Left renal cortex interstitium (tissue), 4 donors: ENCODE data around the gene UROC1. TPM values are rescaled to one million over a fixed set of nuclear protein-coding genes. Genes with fewer than 3 reads are reported as not detected.

Experiments
- DNase-seq, 4 donors: peaks; one replicate each; pipeline ENCODE4 v3.0.0-alpha.2; 2013; ENCODE audit warnings: low read depth in 4 of 4, low spot score in 2 of 4, missing footprints in 1 of 4
- polyA plus RNA-seq, 4 donors: library from polyadenylated mRNA; unstranded; fragments of 120-200 nt; gene quantifications; one replicate each; pipeline ENCODE4 v1.2.1, GENCODE V29; 2013; ENCODE audit not compliant: insufficient read length in 4 of 4

The UROC1 gene
- polyA plus RNA-seq, 4 donors = 0.13 to 0.27 (median 0.15) TPM

GRCh38 chr3:126448136-126448892 is 69.3 kb downstream of the UROC1 start:
- no peak for DNase-seq

DNA sequence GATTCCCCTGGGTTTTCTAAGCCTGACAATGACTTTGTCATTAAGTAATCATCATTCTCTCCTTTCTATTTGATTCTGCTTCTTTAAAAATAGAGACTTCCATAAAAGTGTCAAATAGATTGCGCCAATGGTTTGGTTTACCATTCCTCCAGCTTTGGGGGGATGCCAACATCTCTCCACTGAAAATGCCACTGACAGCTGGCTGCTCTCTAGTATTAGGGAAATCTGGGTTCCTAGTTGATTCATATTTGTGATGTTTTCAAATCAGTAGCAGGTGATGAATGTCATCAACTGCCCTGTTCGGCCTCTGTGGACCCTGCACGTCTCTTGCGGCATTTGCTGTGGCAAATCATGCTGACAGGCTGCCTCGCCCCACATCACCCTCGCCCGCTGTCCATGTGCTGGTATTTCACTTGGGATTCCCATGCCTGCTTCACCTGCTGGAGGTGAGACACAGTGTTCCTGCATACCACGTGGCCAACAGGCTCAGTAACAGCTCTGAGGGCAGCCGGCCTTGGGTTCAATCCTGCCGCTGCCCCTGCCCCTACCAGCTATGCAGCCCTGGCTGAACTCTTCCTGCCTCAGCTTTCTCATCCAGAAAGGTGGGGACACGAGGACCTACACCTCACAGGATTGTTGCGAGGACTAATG is 70.0 kb downstream of the UROC1 start:
- DNase-seq = no peak

- DNase-seq = no peak
These were observed 70.8 kb downstream of the UROC1 start for GRCh38 chr3:126446791-126447190.

DNA sequence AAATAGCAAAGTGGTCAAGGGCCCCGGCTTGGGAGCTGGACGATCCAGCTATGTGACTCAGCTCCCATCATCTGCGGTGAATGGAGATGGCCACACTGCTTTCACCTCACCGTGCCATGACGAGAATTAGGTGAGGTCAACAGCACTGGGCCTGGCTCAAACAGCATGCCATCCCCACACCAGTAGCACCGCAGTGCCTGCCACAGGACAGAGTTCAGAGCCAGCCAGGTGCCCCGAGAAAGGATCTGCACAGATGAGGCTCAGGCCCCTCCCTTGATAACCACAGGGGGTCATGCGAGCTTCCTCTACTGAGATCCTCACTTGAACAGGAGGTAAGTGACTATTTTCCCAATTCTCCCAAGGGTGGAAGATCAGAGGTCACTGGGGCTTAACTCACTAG is 71.3 kb downstream of the UROC1 start:
- no peak for DNase-seq

GRCh38 chr3:126445506-126445905 is 72.1 kb downstream of the UROC1 start:
- no peak for DNase-seq

DNA sequence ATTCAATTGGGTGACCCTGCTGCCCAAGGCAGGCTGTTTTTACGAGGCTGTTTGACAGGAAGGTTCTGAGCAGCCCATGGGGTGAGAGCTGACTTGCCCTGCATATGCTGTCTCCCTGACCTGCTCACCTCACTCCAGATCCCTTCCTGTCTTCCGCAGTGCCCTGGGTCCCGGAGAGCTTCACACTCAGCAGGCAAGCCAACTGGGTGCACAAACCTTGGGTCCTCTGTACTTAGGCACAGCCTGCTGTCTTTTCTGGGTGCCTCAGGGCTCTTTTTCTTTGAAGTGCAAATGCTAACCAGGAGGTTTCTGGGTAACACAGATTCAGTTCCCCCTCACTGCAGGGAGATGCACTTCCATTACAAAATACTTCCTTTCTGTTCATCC is 74.7 kb downstream of the UROC1 start:
- no peak for DNase-seq

GRCh38 chr3:126442094-126442855 is 75.3 kb downstream of the UROC1 start:
- no peak for DNase-seq

- no peak for DNase-seq
These were observed 76.2 kb downstream of the UROC1 start for GRCh38 chr3:126441256-126441880.

GRCh38 chr3:126440709-126440995 is 76.9 kb downstream of the UROC1 start:
- no peak for DNase-seq

GRCh38 chr3:126439968-126440708 is 77.4 kb downstream of the UROC1 start:
- no peak for DNase-seq

- DNase-seq = no peak
These were observed 78.1 kb downstream of the UROC1 start for GRCh38 chr3:126439346-126439967.

DNA sequence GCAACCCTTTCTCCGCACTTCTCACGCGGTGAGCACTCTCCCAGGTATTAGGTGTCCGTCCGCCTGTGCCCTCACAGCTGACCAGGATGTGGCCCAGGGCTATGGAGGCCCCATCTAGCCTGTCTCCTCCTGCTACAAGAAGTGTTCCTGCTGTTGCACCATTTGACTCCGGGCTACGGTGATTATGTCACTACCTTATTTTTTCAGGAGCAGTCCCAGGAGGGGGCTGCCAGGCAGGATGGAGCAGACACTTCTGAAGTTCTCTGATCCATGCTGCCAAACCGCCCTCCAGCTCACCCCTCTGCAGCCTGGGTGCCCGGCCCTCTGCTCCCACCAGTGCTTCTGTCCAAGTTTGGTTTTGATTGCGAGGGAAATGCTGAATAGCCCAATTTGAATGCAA is 78.8 kb downstream of the UROC1 start:
- DNase-seq = no peak

DNA sequence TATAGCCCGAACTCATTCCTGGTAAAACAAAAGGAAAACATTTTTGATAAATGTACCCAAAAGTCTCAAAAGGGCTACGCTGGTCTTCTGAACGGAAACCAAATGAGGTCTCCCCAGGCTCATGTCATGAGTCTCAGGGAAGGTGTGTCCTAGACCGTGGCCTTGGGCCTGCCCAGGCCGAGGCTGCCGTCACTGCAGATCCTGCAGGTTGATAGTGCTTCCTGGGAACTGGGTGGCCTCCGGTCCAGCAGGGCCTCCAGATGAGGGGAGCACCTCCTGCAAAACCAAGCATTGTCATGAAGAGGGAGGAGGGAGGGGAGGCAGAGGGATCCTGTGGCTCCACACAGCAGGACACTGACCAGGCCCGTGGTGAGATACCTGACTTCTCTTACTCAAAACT is 79.4 kb downstream of the UROC1 start:
- no peak for DNase-seq

GRCh38 chr3:126436826-126437717 is 80.5 kb downstream of the UROC1 start:
- DNase-seq = no peak

GRCh38 chr3:126435456-126436315 is 81.9 kb downstream of the UROC1 start:
- no peak for DNase-seq

DNA sequence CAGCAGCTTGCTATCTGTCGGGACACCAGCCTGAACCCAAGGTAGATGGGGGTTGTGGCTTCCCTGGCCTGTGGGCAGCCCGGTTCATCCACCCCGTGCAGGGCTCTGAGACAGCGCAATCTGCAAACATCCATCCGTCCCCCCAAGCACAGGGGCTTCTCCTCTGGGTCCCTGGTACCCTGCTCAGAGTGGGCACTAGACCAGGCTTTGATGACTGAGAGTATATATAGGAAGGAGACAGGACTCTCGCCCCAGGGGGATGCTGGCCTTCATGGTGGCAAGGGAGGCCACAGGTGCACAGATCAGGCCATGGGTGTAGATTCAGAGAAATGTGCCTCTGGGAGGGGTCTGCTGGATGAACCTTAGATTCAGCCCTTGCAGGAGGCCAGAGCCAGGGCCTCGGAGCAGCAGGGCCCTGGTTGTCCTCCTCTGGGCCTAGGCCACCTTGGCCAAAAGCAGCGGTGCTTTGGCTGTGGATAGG is 82.6 kb downstream of the UROC1 start:
- DNase-seq = no peak

GRCh38 chr3:126434264-126434590 is 83.3 kb downstream of the UROC1 start:
- no peak for DNase-seq
